Measurements from ENCODE around the gene IL20RB. TPM values are rescaled to one million over a fixed set of nuclear protein-coding genes. Genes with fewer than 3 reads are reported as not detected.
"Not testable (repeated sequence)": the region's sequence is repeated elsewhere in the genome, so short reads cannot be mapped to it uniquely, and the experiment has no call there.

Gene IL20RB
- total RNA-seq, 1 donor from 2014 or later, result 1.3 TPM

- Mint-ChIP-seq H3K27me3 (ENCODE audit: low read depth) (peaks cover 1% of the 10 kb centered on the region), H3K4me3 (ENCODE audit: low read depth) (no peak overlapping the region), H3K27ac (no peak overlapping the region), H3K4me1 (ENCODE audit: low read depth) (no peaks in the 10 kb centered on the region), H3K36me3 (ENCODE audit: low read depth) (no peaks in the 10 kb centered on the region), H3K9me3 (peaks cover 37% of the 10 kb centered on the region)
- intact Hi-C loops (cut with micrococcal nuclease), result no loop called here
- DNase-seq (ENCODE audit: low spot score), result no peak
Observed at GRCh38 chr3:136974670-136975069, 16.9 kb downstream of the IL20RB start.

DNA sequence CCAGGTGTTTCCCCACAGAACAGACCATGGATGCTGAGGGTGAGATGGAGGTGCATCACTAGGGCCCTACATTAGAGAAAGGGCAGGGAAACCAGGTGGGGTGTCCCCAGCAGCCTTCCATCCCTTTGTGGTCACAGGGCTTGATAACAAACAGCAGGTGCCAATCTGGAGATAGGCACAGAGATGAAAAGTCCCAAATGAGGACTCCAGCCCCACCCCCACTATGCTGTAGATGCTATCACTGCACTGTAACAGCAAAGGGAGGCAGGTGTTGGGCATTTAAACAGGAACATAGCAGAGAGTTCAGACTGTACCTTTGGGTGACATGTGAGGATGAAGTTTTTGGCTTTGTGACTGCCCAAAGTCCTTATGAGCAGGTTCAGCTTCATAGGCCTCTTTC, 21.4 kb downstream of the IL20RB start:
- Mint-ChIP-seq H3K4me1 (ENCODE audit: low read depth) (no peaks in the 10 kb centered on the region), H3K36me3 (ENCODE audit: low read depth) (no peaks in the 10 kb centered on the region), H3K27ac (no peak overlapping the region), H3K27me3 (ENCODE audit: low read depth) (no peaks in the 10 kb centered on the region), H3K9me3 (peaks cover 14% of the 10 kb centered on the region), H3K4me3 (ENCODE audit: low read depth) (no peak overlapping the region)
- intact Hi-C loops (cut with micrococcal nuclease), result no loop called here
- no peak for DNase-seq (ENCODE audit: low spot score)

GRCh38 chr3:136979684-136980083, 21.9 kb downstream of the IL20RB start:
- Mint-ChIP-seq H3K9me3 (peaks cover 9% of the 10 kb centered on the region), H3K4me1 (ENCODE audit: low read depth) (no peaks in the 10 kb centered on the region), H3K4me3 (ENCODE audit: low read depth) (no peak overlapping the region)

DNA sequence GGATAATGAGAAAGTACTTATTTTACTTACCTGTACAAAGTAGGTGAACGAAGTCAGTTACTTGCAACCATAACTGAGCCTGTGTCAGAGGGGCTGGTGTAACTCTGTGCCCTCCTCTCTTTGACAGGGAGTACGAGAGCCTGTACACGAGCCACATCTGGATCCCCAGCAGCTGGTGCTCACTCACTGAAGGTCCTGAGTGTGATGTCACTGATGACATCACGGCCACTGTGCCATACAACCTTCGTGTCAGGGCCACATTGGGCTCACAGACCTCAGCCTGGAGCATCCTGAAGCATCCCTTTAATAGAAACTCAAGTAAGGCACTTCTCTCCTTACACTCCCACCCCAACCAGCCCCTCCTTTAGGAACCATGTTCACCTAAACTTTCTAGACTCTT, 24.2 kb downstream of the IL20RB start:
- Mint-ChIP-seq H3K4me1 (ENCODE audit: low read depth) (no peaks in the 10 kb centered on the region), H3K4me3 (ENCODE audit: low read depth) (no peak overlapping the region), H3K27me3 (ENCODE audit: low read depth) (no peaks in the 10 kb centered on the region), H3K9me3 (no peaks in the 10 kb centered on the region), H3K36me3 (ENCODE audit: low read depth) (no peaks in the 10 kb centered on the region), H3K27ac (no peak overlapping the region)
- no peak for DNase-seq (ENCODE audit: low spot score)
- intact Hi-C loops (cut with micrococcal nuclease), result no loop called here

More at GRCh38 chr3:136979684-136980083, 21.9 kb downstream of the IL20RB start:
- Mint-ChIP-seq H3K36me3 (ENCODE audit: low read depth) (no peaks in the 10 kb centered on the region), H3K27ac (no peak overlapping the region), H3K27me3 (ENCODE audit: low read depth) (no peaks in the 10 kb centered on the region)
- DNase-seq (ENCODE audit: low spot score), result no peak
- intact Hi-C loops (cut with micrococcal nuclease), result no loop called here

GRCh38 chr3:136982520-136983138, 24.8 kb downstream of the IL20RB start:
- no peaks in the 10 kb centered on the region for H3K36me3 Mint-ChIP-seq (ENCODE audit: low read depth)
- H3K27me3 Mint-ChIP-seq (ENCODE audit: low read depth), result no peaks in the 10 kb centered on the region
- H3K4me3 Mint-ChIP-seq (ENCODE audit: low read depth), result no peak overlapping the region
- intact Hi-C loops (cut with micrococcal nuclease), result no loop called here
- no peaks in the 10 kb centered on the region for H3K4me1 Mint-ChIP-seq (ENCODE audit: low read depth)
- no peaks in the 10 kb centered on the region for H3K9me3 Mint-ChIP-seq
- no peak overlapping the region for H3K27ac Mint-ChIP-seq
- DNase-seq (ENCODE audit: low spot score), result no peak

DNA sequence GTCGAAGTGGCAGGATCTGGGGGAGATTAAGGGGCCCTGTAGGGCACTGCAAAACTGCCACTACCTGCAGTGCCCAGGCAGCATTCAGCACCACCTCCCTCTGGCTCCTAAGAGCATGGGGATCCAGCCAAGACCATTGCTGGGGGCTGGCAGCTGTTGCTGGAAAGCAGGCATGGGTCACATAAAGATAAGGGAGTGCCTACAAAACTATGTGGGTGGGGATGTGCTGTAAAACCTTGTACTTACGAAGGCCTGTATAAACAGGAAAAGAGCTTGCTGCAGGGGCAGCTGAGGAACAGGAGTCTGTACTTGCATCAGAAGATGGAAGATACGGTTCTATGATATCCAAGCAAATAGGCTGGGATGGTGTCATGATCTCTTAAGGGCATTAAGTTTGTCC, 27.1 kb downstream of the IL20RB start:
- H3K4me3 Mint-ChIP-seq (ENCODE audit: low read depth), result no peak overlapping the region

GRCh38 chr3:136987398-136987980, 29.7 kb downstream of the IL20RB start:
- H3K27me3 Mint-ChIP-seq (ENCODE audit: low read depth); H3K4me3 Mint-ChIP-seq (ENCODE audit: low read depth); H3K27ac Mint-ChIP-seq; DNase-seq (ENCODE audit: low spot score); H3K36me3 Mint-ChIP-seq (ENCODE audit: low read depth); H3K9me3 Mint-ChIP-seq; intact Hi-C loops (cut with micrococcal nuclease); H3K4me1 Mint-ChIP-seq (ENCODE audit: low read depth): not testable (repeated sequence)

More for the DNA sequence above, 27.1 kb downstream of the IL20RB start:
- no peak for DNase-seq (ENCODE audit: low spot score)
- intact Hi-C loops (cut with micrococcal nuclease), result no loop called here
- Mint-ChIP-seq H3K27me3 (ENCODE audit: low read depth) (no peaks in the 10 kb centered on the region), H3K9me3 (no peaks in the 10 kb centered on the region), H3K36me3 (ENCODE audit: low read depth) (no peaks in the 10 kb centered on the region), H3K4me1 (ENCODE audit: low read depth) (no peaks in the 10 kb centered on the region), H3K27ac (no peak overlapping the region)

DNA sequence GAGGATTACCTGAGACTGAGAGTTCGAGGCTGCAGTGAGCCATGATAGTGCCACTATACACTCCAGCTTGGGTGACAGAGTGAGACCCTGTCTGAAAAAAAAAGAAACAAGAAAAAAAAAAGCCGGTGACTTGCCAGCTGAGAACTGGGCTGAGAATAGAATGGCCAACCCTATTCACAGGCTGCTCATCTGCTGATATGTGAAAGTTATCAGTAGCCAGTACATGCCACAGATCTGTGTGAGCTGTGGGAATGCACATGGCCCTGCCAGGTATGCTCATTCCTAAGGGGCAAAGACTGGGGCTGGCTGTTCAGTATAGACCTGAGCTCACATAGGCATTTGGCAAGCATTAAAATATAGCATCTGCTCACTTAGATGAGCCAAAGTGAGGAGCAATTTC, 30.9 kb downstream of the IL20RB start:
- H3K4me1 Mint-ChIP-seq (ENCODE audit: low read depth), result no peaks in the 10 kb centered on the region

GRCh38 chr3:136989781-136990524, 32.2 kb downstream of the IL20RB start:
- no peaks in the 10 kb centered on the region for H3K9me3 Mint-ChIP-seq
- intact Hi-C loops (cut with micrococcal nuclease), result no loop called here
- DNase-seq (ENCODE audit: low spot score), result no peak

More for the DNA sequence above, 30.9 kb downstream of the IL20RB start:
- Mint-ChIP-seq H3K27ac (no peak overlapping the region), H3K36me3 (ENCODE audit: low read depth) (no peaks in the 10 kb centered on the region), H3K4me3 (ENCODE audit: low read depth) (no peak overlapping the region), H3K9me3 (no peaks in the 10 kb centered on the region), H3K27me3 (ENCODE audit: low read depth) (no peaks in the 10 kb centered on the region)
- intact Hi-C loops (cut with micrococcal nuclease), result no loop called here
- no peak for DNase-seq (ENCODE audit: low spot score)

DNA sequence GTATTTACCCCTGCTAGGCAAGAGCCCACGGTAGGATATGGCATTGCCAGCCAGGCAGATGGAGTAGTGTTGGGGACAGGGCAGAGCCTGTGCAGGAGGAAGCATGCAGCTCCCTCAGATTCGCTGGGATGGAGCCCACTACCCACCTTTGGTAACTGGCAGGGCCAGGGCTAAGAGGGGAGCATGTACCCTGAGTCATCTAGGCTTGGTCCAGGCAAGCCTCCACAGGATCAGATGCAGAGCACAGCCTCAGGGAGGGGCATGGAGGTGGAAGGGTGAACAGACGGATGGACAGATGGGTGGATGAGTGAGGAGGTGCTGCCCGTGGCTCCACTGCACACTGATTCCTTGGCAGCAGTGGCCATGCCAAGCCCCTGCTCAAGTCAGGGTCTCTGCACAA, 33.0 kb downstream of the IL20RB start:
- H3K4me1 Mint-ChIP-seq (ENCODE audit: low read depth), result peaks cover 2% of the 10 kb centered on the region
- intact Hi-C loops (cut with micrococcal nuclease), result no loop called here
- no peaks in the 10 kb centered on the region for H3K27me3 Mint-ChIP-seq (ENCODE audit: low read depth)
- H3K9me3 Mint-ChIP-seq, result no peaks in the 10 kb centered on the region
- DNase-seq (ENCODE audit: low spot score), result no peak
- no peaks in the 10 kb centered on the region for H3K36me3 Mint-ChIP-seq (ENCODE audit: low read depth)
- no peak overlapping the region for H3K4me3 Mint-ChIP-seq (ENCODE audit: low read depth)
- no peak overlapping the region for H3K27ac Mint-ChIP-seq

More at GRCh38 chr3:136989781-136990524, 32.2 kb downstream of the IL20RB start:
- peaks cover 1% of the 10 kb centered on the region for H3K4me1 Mint-ChIP-seq (ENCODE audit: low read depth)
- no peaks in the 10 kb centered on the region for H3K27me3 Mint-ChIP-seq (ENCODE audit: low read depth)
- H3K36me3 Mint-ChIP-seq (ENCODE audit: low read depth), result no peaks in the 10 kb centered on the region
- no peak overlapping the region for H3K4me3 Mint-ChIP-seq (ENCODE audit: low read depth)
- no peak overlapping the region for H3K27ac Mint-ChIP-seq

DNA sequence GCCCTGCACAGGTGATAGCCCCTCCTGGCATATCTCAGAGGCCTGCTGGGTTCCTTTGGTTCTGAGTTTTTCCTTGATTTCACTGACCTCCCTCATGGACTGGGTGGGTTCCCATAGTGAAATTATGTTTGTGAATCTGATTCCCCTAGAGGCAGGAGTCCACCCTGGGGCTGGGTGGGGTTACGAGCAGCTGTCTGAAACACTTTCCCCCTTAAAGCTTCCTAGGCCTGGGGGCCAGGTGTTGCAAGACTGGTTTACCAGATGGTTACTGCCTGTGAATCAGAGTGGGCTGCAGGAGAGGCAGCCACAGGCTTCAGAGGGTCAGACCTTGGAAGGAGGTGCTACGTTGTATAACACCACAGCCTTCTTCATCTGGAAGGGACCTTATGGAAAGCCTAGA, 34.3 kb downstream of the IL20RB start:
- H3K36me3 Mint-ChIP-seq (ENCODE audit: low read depth), result no peaks in the 10 kb centered on the region
- H3K9me3 Mint-ChIP-seq, result no peaks in the 10 kb centered on the region
- H3K4me1 Mint-ChIP-seq (ENCODE audit: low read depth), result peaks cover 2% of the 10 kb centered on the region
- DNase-seq (ENCODE audit: low spot score), result no peak
- no peak overlapping the region for H3K27ac Mint-ChIP-seq
- intact Hi-C loops (cut with micrococcal nuclease), result no loop called here
- H3K27me3 Mint-ChIP-seq (ENCODE audit: low read depth), result no peaks in the 10 kb centered on the region
- H3K4me3 Mint-ChIP-seq (ENCODE audit: low read depth), result no peak overlapping the region

GRCh38 chr3:136994772-136995516, 37.2 kb downstream of the IL20RB start:
- DNase-seq (ENCODE audit: low spot score), result no peak
- Mint-ChIP-seq H3K27ac (no peak overlapping the region), H3K4me1 (ENCODE audit: low read depth) (peaks cover 2% of the 10 kb centered on the region), H3K36me3 (ENCODE audit: low read depth) (no peaks in the 10 kb centered on the region), H3K9me3 (no peaks in the 10 kb centered on the region), H3K27me3 (ENCODE audit: low read depth) (no peaks in the 10 kb centered on the region), H3K4me3 (ENCODE audit: low read depth) (no peak overlapping the region)
- intact Hi-C loops (cut with micrococcal nuclease), result no loop called here

DNA sequence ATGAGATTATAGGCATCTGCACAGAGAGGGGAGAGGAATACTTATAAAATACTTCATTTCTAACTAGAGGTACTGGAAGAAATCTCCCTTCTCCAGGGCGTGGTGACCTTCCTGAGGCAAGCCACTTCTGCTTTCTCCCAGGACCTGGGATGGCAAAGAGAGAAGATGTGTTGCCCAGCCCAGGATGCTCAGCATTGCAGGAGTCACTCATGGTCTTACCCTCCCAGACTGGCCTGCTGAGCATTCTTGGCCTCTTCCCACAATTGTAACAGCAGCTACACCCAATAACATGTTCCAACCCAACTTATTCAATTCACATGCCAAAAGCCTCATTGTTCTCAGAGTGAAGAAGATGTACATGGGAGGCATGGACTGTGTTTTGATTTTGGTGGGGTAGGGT, 37.9 kb downstream of the IL20RB start:
- Mint-ChIP-seq H3K36me3 (ENCODE audit: low read depth) (no peaks in the 10 kb centered on the region), H3K4me3 (ENCODE audit: low read depth) (no peak overlapping the region), H3K4me1 (ENCODE audit: low read depth) (peaks cover 2% of the 10 kb centered on the region), H3K9me3 (no peaks in the 10 kb centered on the region), H3K27ac (no peak overlapping the region), H3K27me3 (ENCODE audit: low read depth) (no peaks in the 10 kb centered on the region)
- DNase-seq (ENCODE audit: low spot score), result no peak
- intact Hi-C loops (cut with micrococcal nuclease), result no loop called here

Measured in activated T-helper 2 cell treated with anti-CD3 and anti-CD28 coated beads, Interferon-gamma antibody, Interleukin-2, Interleukin-4, amounts not matched to agents 10 μg/mL and 5 μg/mL and 100 μg/mL, durations not matched to agents 14 hours and 24 hours and 36 hours (primary cell).